ENCODE measurements around the gene AGR2.
"Not testable (repeated sequence)": the region's sequence is repeated elsewhere in the genome, so short reads cannot be mapped to it uniquely, and the experiment has no call there.

AGR2 gene

GRCh38 chr7:16773884-16774283 lies 30.9 kb downstream of the AGR2 start:
- no peak for DNase-seq (ENCODE audit: low read depth in 2 of 2)

- DNase-seq (ENCODE audit: low read depth in 2 of 2), result no peak
These were observed 31.5 kb downstream of the AGR2 start for GRCh38 chr7:16773326-16773725.

- no peak for DNase-seq (ENCODE audit: low read depth in 2 of 2)
These were observed 34.0 kb downstream of the AGR2 start for GRCh38 chr7:16770657-16771329.

- not testable (repeated sequence) for DNase-seq (ENCODE audit: low read depth in 2 of 2)
These were observed 34.8 kb downstream of the AGR2 start for GRCh38 chr7:16769994-16770393.

GRCh38 chr7:16765436-16765859 lies 39.4 kb downstream of the AGR2 start:
- no peak for DNase-seq (ENCODE audit: low read depth in 2 of 2)

GRCh38 chr7:16764942-16765341 lies 39.9 kb downstream of the AGR2 start:
- no peak for DNase-seq (ENCODE audit: low read depth in 2 of 2)

GRCh38 chr7:16762177-16762576 lies 42.6 kb downstream of the AGR2 start:
- DNase-seq (ENCODE audit: low read depth in 2 of 2), result no peak

- no peak for DNase-seq (ENCODE audit: low read depth in 2 of 2)
These were observed 45.0 kb downstream of the AGR2 start for GRCh38 chr7:16759840-16760239.

GRCh38 chr7:16758631-16759611 lies 45.9 kb downstream of the AGR2 start:
- no peak for DNase-seq (ENCODE audit: low read depth in 2 of 2)

GRCh38 chr7:16758036-16758435 lies 46.8 kb downstream of the AGR2 start:
- DNase-seq (ENCODE audit: low read depth in 2 of 2), result no peak

GRCh38 chr7:16755397-16755796 lies 49.4 kb downstream of the AGR2 start:
- no peak for DNase-seq (ENCODE audit: low read depth in 2 of 2)

GRCh38 chr7:16754856-16755317 lies 49.9 kb downstream of the AGR2 start:
- DNase-seq (ENCODE audit: low read depth in 2 of 2), result no peak

GRCh38 chr7:16753932-16754855 lies 50.6 kb downstream of the AGR2 start:
- peak in 1 of 2 donors; percentile 1 for DNase-seq (ENCODE audit: low read depth in 2 of 2)

- DNase-seq (ENCODE audit: low read depth in 2 of 2), result peak; percentile 24 to 44
These were observed 51.5 kb downstream of the AGR2 start, which contains the start of gene TSPAN13 for GRCh38 chr7:16753102-16753931. Gene TSPAN13, plus strand, starts transcription at chr7:16753755. Its CDS starts 213 bp downstream, at chr7:16753968.

- DNase-seq (ENCODE audit: low read depth in 2 of 2), result no peak
These were observed 57.7 kb downstream of the AGR2 start for GRCh38 chr7:16747102-16747501.

GRCh38 chr7:16745645-16746044 lies 59.2 kb downstream of the AGR2 start:
- no peak for DNase-seq (ENCODE audit: low read depth in 2 of 2)

GRCh38 chr7:16744518-16745250 lies 60.1 kb downstream of the AGR2 start:
- DNase-seq (ENCODE audit: low read depth in 2 of 2), result no peak

- DNase-seq (ENCODE audit: low read depth in 2 of 2), result no peak
These were observed 61.6 kb downstream of the AGR2 start for GRCh38 chr7:16743236-16743635.

GRCh38 chr7:16742547-16742946 lies 62.3 kb downstream of the AGR2 start:
- no peak for DNase-seq (ENCODE audit: low read depth in 2 of 2)

All from stimulated activated CD4-positive, alpha-beta T cell treated with anti-CD3 and anti-CD28 coated beads, Interleukin-1b, Interleukin-23, amount 100 ng/mL, for 4 hours (primary cell).